ENCODE data around the gene PRSS3.
"Not testable (repeated sequence)": the region's sequence is repeated elsewhere in the genome, so short reads cannot be mapped to it uniquely, and the experiment has no call there.

Gene PRSS3

DNA sequence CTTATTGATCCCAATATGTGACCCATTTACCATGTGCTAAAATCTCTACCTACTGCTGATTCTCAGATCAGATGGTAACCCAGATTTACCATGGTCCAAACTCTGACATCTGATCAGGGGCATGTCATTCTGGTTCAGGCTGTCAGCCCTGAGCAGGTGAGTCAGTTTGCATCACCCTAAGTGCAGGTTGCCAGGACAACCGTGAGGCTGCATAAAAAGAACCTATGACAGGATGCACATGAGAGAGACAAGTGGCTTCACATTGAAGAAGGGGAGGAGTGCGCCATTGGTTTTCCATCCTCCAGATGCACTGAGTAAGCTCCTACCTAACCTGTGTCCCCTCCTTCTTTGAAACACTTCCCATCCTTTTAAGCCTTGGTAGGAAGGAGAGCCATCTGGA is 801 bp upstream of the PRSS3 start:
- TF ChIP-seq, protein P1, sequence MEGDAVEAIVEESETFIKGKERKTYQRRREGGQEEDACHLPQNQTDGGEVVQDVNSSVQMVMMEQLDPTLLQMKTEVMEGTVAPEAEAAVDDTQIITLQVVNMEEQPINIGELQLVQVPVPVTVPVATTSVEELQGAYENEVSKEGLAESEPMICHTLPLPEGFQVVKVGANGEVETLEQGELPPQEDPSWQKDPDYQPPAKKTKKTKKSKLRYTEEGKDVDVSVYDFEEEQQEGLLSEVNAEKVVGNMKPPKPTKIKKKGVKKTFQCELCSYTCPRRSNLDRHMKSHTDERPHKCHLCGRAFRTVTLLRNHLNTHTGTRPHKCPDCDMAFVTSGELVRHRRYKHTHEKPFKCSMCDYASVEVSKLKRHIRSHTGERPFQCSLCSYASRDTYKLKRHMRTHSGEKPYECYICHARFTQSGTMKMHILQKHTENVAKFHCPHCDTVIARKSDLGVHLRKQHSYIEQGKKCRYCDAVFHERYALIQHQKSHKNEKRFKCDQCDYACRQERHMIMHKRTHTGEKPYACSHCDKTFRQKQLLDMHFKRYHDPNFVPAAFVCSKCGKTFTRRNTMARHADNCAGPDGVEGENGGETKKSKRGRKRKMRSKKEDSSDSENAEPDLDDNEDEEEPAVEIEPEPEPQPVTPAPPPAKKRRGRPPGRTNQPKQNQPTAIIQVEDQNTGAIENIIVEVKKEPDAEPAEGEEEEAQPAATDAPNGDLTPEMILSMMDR (IDR thresholded peaks at IDR 0.05; ENCODE audit: low read depth, low read length) = no peak
- DNase-seq (ENCODE audit: extremely low read depth, low read depth) = no peak

DNA sequence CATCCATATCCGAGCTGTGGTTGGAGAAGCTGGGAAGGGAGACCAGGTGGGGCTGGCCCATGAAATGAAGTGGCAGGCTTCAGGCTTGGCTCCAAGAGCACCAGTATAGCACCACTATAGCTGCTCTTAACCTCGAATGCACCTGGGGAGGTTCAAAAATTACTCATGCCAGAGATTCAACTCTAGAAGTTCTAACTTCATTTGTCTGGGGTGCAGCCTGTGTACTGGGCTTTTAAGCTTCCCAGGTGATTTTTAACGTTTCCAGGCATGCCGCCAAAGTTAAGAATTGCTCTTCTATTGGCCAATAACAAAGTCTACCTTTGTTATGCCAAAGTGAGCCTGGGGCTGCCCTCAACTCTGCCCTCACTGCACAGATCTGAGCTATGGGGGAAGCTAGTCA is 458 bp downstream of the PRSS3 start:
- no peak for DNase-seq (ENCODE audit: extremely low read depth, low read depth)
- TF ChIP-seq, protein P1 (IDR thresholded peaks at IDR 0.05; ENCODE audit: low read depth, low read length) = no peak

GRCh38 chr9:33796679-33797078 is 1.3 kb downstream of the PRSS3 start:
- not testable (repeated sequence) for DNase-seq (ENCODE audit: extremely low read depth, low read depth)

GRCh38 chr9:33797837-33798236 is 2.5 kb downstream of the PRSS3 start:
- TF ChIP-seq, protein P1 (IDR thresholded peaks at IDR 0.05; ENCODE audit: low read depth, low read length) = no peak
- DNase-seq (ENCODE audit: extremely low read depth, low read depth) = no peak

DNA sequence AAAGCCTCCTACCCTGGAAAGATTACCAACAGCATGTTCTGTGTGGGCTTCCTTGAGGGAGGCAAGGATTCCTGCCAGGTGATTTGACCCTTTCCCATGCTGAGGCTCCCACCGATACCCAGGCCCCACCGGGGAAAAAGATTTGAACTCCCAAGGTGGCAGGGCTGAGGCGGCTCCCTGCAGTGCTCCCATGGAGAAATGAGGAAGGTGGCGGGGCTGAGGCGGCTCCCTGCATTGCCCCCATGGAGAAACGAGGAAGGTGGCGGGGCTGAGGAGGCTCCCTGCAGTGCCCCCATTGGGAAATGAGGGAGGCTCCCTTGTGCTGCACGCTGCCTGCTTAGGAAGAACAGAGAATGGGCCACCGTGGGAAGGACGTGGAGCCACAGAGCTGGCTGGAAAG is 3.2 kb downstream of the PRSS3 start:
- no peak for DNase-seq (ENCODE audit: extremely low read depth, low read depth)
- TF ChIP-seq, protein P1 (IDR thresholded peaks at IDR 0.05; ENCODE audit: low read depth, low read length) = no peak

DNA sequence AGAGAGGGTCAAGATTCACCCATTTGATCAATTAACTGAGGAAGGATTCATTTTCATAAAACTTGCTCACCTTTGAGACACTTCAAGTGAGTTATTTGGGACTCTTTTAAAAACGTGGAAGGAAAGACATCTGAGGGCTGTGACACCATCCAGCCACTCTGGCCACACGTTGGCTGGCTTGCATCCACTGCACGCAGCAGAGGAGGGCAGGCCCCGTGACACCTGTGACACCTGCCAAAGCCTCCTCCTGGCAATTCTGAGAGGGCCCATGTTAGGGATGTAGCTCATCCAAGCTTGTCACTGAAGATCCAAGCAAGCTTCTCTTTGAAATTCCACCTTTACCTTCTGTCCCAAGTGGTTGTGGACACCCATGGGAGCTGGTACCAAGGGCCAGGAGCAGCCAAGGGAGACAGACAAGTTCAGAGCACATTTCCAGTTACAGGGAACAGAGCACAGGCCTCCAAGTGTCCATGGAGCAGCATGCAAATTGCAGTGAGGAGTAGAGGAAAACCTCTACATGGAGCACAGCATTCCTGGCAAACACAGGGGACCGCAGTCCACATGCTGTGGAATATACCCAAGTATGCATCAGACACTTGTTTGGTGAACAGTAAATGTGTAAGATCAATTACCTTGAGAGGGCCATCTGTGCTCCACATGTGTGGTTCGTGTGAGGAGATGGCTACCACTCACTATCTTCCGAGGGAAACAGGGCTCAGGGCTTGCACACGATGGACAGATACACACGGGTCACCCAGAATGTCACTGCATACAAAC is 4.8 kb downstream of the PRSS3 start:
- no peak for DNase-seq (ENCODE audit: extremely low read depth, low read depth)

GRCh38 chr9:33800886-33801285 is 5.5 kb downstream of the PRSS3 start:
- TF ChIP-seq, protein P1 (IDR thresholded peaks at IDR 0.05; ENCODE audit: low read depth, low read length) = no peak
- no peak for DNase-seq (ENCODE audit: extremely low read depth, low read depth)

More for the DNA sequence above, 4.8 kb downstream of the PRSS3 start:
- TF ChIP-seq, protein P1 (IDR thresholded peaks at IDR 0.05; ENCODE audit: low read depth, low read length) = no peak

- DNase-seq (ENCODE audit: extremely low read depth, low read depth) = not testable (repeated sequence)
These were observed 6.7 kb downstream of the PRSS3 start for GRCh38 chr9:33801943-33802500.

- not testable (repeated sequence) for DNase-seq (ENCODE audit: extremely low read depth, low read depth)
These were observed 8.8 kb downstream of the PRSS3 start for GRCh38 chr9:33804196-33804595.

- not testable (repeated sequence) for DNase-seq (ENCODE audit: extremely low read depth, low read depth)
These were observed 11.8 kb downstream of the PRSS3 start for GRCh38 chr9:33807156-33807555.

DNA sequence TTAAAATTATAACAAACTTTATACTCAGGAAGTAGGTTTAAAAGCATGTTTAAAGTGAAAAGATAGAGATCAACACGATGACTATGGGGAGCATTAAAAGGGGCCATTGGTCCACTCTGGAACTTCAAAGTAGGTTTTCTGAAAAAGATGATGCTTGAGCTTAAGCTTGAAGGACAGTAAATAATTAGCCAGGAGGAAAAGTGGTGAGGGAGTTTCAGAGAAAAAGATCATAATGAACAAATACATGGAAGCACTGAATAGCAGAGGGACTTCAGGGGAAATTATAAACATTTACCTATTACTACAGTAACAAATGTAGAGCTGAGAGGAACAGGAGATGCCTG is 13.6 kb downstream of the PRSS3 start:
- DNase-seq (ENCODE audit: extremely low read depth, low read depth) = not testable (repeated sequence)
